GM20431 (cell line): ENCODE data around the gene DYNC1LI2.

Experiments
- in situ Hi-C: fragments of 300-500 bp; cut with MseI, MboI; formaldehyde crosslinking; loops from one replicate; pipeline ENCODE4 v1.15.0; 2020; ENCODE audit warnings: low sequenced_read_pairs; ENCODE audit not compliant: unreplicated experiment

Gene DYNC1LI2

DNA sequence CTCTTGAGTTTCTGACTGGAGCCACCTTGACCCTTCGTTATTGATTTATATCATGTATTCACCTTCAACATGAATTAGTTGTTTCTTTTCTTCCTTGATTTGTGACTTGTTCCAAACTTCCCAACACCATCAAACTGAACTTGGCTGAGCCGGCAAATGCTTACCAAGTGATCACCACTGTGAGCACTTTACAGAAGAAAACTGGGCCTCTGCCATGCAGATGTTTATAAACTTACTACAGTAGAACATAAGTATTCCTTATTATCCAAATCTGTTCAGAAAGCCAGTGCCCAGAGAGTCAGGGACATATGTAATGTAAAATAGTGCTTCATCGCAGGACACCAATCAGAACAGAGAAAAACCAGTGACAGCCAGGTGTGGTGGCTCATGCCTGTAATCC is 74.8 kb downstream of the DYNC1LI2 start:
- in situ Hi-C loops, result no loop called here

DNA sequence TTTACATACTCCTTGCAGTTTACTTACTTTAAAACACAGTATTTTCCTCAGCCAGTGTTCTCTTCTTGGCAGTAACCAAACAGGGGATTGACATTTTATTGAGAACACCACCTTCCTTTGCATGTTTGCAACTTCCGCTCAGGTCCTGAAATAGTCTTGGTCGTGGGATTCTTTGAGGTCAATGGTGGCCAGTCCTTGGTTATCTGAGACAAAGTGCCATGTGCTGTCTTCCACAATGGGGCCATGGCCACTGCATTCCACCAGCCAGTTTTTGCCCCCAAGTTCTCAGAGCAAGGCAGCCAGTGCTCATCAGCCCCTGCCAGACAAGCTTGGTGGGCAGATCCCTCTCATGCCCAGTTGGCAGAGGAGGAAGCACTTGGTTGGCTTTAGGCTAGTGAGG is 77.7 kb downstream of the DYNC1LI2 start:
- in situ Hi-C loops, result no loop called here
